CD4-positive, alpha-beta T cell treated with Interleukin-17A for 1 hour (primary cell): ENCODE data around the gene BMP7.

Source experiments
- DNase-seq: peaks from one replicate; pipeline ENCODE4 v3.0.0-alpha.2; 2020

The BMP7 gene

DNA sequence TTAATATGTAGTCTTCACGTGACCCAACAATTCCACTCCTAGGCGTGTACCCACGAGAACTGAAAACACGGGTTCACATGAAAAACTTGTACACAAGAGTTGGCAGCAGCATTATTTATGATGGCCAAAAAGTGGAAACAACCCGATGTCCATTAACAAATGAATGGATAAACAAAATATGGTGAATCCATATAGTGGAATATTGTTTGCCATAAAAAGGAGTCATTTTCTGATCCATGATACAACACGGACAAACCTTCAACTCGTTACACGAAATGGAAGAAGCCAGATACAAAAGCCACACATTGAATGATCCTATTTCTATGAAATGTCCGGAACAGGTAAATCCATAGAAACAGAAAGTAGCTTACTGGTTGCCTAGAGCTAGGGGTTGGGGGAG, 78.4 kb downstream of the BMP7 start:
- DNase-seq = no peak

DNA sequence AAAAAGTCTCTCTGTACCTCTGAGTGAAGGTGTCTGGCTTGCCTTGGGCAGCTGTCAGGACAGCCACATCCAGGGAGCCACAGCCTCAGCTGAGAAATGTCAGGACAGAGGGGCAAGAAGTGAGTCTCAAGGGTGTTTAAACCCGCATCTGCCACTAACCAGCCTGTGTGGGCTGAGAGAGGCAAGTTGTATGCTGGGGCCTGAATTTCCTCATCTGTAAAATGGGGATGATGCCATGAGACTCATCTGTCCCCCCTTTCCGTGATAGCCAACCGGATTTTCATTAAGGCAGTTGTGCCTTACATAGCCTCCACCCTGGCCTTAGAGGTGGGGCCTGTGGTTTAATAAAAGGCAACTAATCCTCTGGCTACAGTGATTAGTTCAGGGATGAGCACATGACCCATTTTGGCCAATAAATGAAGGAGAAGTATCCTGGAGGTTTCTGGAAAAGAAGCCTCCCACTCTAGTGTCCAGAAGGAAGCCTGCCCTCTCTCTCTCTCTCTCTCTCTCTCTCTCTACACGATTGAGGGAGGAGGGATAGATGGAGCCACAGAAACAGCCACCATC, 79.3 kb downstream of the BMP7 start:
- no peak for DNase-seq

DNA sequence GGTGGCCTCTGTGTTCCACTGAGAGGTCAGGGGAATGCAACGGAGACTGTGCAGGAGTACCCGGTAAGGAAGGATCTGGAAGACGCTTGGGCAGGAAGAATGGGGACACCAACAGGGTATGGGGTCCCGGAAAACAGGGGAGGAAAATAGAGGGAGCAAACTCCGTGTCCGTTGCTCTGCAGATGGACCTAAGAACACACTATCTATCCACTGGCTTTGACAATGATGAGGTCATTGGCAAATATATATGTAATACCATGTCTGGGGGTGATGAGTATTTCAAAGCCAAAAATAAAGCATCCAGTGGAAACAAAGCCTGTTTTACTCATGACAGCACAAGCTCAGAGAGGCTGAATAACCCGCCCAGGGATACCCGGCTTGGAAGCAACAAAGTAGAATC, 80.2 kb downstream of the BMP7 start:
- no peak for DNase-seq

DNA sequence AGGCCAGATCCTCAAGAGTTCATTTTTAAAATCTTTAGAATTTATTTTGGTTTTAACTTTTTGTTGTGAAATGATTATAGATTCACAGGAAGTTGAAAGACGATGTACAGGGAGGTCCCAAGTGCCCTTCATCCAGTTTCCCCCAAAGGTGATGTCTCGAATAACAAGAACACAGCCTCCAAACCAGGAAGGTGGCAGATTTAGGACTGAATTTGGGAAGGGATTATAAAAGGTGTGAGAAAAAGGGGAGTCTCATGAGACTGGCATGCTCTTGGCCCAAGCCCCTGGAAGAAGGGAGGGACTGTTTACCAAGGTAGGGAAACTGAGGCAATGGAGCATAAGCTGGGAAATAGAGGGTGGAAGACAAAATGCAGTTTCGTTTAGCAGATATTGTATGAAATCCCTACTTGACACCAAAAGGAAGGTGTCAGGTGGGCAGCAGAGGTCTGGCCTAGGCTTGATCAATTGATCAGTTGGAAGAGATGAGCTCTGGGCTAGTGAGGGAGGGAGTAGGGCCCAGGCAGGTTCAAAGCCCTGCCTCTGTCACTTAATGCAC, 81.2 kb downstream of the BMP7 start:
- no peak for DNase-seq

DNA sequence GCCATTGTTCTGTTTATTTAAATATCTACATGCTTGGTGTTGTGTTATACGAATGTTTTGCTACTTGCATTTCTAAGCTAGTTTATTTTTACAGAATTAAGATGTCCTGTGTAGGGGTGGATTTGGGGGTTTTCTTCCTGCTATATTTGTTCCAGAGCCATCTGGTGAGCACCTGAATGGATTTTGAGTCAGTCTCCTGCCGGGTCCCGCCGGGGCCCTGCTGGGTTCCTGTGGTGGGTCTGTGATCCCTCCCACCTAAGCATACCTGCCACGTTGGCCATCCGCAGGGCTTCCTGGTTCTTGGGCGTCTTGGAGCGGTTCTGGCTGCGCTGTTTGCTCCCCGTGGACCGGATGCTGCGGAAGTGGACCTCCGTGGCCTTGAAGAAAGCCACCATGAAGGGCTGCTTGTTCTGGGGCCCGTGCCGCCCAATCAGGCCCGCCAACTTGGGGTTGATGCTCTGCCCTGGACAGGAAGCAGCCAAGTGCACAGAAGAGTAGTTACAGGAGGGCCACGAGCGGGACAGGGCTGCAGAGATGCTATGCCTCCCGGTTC, 82.9 kb downstream of the BMP7 start:
- no peak for DNase-seq

DNA sequence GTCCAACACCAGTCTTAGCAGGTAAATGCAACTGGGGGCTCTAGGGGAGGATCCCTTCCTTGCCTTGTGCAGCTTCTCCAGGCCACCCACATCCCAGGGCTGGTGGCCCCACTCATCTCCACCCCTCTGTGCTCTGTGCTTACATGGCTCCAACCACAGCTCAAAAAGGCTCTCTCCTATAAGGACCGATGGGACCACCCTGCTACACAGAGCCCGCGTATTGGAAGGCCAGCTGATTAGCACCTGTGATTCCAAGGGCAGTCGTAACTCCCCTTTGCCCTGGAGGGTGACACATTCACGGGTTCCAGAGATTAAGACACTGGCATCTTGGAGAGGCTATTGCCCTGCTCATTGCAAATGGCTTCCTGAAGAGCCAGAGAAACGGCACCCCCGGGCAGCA, 84.8 kb downstream of the BMP7 start:
- DNase-seq = no peak

DNA sequence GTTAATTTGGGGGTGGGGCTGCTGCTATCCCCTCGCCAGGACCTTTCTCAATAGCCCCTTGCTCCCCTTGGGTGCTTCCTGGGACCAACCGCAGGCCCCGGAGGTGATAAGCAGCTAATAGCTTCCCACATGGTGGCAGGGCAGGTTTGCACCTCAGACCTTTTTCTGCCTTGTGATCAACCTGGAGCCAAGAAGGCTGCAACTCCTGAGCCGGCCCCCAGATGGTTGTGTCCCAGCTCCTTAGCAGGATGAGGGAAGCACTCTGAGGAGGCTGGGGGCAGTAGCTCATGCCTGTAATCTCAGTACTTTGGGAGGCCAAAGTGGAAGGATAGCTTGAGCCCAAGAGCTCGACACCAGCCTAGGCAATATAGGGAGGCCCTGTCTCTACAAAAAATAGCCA, 85.5 kb downstream of the BMP7 start:
- DNase-seq = no peak

DNA sequence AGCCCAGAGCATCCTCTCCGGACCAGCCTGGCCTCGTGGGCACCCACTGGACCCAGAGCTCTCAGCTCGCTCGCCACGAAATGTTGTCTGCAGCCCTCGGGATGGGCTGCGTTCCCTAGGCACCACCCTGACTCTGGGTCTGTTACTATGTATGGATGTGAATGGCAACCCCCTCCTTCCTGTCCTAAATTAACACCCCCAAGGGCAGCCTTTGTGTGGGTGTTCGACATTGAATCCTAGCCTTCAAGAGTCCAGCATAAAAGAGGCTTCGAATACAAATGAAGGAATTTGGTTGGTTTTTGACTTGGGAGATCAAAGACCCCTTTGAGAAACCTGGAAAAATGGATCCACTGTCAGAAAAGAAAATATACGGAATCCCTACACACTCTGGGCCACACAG, 86.1 kb downstream of the BMP7 start:
- no peak for DNase-seq

DNA sequence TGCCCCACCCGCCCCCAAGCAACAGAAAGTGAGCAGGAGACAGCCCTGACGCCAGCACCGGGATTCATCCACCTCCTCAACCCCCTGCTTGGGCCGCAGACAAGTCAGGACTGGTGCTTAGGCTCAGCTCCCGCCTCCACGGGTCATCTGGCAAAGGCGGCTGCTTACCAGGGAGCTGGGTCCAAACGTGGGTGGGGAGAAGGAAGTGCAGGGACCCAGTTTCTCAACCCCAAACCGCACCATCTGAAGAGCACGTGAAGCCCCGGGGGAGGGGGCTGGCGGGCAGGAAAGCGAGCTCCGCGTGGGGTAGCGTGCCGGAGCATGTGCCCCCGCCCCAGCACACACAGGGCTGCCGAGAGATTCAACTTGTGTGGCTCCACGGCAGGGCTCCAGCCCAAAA, 87.2 kb downstream of the BMP7 start:
- no peak for DNase-seq

DNA sequence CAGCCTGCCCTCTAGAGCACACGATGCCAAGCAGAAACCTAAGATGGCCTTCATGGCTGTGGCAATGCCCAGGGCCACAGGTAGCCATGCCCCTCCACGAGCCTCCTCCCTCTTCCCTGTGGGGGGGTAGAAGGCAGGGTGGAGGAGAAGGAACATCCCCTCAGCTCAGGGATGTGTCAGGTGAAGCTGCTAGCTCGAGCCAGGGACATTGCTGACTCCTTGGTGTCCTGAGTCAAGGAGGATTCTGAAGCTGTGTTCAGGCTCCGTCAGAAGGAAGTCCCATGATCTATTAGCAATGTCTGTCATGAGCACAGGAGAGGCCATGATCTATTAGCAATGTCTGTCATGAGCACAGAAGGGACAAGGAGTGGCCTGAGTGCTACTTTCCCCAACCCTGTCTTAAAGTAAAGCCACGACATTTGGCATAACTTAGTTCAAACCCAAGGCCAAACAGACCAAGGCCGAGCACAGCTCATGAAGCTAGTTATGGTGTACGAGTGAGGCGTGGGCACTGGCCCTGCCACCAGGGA, 87.8 kb downstream of the BMP7 start:
- DNase-seq = no peak

DNA sequence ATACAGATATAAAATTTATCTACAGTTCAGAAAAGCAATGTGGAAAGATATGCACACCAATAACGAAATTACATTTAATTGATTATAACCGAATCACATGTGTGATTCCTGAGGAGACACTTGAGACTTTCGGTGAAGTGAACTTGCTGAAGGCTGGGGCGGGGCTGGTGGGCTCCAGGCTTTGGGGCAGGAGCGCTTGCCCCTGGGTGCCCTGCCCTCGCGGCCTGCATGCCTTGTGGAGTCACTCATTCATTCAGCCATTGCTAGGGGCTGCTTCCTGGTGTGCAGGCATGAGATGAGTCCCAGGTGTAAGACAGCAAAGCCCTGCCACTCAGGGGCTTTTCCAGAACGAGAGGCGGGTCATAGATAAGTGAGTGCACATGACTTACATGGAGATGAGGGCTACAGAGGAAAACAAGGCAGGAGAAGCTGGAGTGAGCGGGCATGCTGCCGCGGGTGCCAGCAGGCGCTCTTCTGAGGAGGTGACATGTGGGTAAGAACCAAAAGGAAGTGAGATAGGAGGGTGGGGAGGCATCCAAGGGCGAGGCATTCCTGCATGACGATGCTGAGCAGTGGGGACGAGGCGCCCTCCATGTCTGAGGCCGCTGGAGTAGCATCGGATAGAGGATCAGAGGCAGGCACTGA, 88.7 kb downstream of the BMP7 start:
- no peak for DNase-seq

DNA sequence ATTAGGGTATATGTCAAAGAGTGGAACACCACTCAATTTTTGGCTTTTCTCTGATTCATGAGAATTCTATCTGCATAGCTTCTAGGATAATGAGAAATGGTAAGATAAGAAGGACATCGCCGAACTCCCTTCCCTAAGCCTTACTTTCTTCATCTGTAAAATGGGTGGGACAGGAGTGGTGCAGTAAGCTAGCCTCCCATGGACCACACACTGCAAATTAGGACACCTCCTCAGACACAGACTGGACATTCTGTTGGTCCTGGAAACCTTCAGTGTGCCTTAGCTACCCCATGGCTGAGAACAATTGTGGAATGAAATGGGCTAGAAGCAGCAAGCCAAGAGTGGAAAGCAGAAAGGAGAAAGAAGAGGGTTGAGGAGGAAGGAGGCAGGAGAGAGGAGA, 89.6 kb downstream of the BMP7 start:
- no peak for DNase-seq

DNA sequence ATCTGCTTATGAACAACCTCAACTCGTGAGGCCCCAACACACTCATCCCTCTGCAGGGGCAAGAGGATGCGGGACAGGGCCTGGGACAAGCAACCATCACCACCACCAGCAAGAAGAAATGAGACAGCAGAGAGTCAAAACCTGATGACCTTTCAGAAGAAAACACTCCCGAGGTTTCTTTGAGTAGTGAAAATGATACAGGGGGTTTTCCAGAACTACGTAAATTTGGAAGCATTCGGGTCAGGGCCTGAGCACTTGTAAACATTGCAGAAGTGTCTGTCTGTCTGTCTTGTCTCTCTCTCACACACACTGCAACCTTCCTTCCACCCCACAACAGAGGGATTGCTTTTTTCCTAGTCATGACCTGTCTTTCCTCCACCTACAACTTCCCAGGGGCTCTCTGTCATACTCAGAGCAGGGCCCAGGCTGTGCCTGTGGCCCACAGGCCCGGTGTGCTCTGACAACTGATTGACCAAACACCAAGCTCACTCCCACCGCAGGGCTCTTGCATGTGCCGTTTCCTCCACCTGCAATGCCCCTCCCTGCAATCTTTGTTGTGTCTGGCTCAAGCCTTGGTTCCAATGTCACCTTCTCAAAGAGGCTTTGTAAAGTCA, 90.9 kb downstream of the BMP7 start:
- no peak for DNase-seq

DNA sequence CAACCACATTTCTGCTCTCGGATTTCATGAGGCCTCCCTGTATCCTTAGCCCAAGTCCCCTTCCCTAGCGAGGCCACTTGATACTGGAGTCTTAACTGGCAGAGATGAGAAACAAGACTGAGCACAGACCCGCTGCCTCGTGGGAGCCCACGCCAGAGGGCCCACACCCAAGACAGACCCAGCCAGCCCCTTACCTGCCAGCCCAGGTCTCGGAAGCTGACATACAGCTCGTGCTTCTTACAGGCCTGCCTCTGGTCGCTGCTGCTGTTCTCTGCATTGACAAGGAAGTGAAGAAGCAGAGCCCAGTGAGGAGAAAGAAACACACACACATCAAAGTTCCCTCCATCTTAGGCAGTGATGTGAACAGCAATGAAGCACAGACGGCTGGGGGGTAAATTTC, 91.7 kb downstream of the BMP7 start:
- DNase-seq = no peak

DNA sequence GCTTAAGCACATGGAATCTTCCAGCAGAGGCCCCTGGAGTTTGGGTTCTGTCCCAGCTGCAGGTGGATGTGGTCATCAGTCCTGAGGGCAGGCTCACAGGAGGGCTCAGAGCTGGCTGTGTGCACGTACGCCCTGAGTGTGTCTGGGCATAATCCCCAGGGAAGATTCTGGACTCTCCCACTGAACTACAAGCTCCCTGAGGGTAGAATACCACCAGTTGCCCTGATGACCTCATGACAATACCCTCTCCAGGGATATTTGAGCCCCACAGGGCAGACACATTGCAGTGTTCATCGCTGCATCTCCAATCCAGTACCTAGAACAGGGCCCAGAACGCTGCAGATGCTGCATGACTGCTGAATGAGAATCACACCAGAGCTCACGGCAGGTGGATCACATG, 92.5 kb downstream of the BMP7 start:
- DNase-seq = no peak

DNA sequence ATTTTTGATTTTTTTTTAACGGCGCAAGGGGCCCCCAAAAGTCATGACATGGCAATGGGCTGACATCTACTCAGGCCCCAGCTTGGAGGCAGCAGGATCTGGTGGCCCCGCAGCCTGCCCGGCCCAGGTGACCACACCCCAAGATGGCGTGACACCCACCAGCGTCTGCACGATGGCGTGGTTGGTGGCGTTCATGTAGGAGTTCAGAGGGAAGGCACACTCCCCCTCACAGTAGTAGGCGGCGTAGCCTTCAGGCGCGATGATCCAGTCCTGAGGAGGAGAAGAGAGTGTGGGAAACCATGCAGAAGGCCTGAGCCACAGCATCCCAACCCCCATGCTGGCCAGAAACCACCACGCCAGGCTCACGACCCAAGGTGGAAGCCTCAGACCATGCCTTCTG, 93.4 kb downstream of the BMP7 start:
- no peak for DNase-seq

DNA sequence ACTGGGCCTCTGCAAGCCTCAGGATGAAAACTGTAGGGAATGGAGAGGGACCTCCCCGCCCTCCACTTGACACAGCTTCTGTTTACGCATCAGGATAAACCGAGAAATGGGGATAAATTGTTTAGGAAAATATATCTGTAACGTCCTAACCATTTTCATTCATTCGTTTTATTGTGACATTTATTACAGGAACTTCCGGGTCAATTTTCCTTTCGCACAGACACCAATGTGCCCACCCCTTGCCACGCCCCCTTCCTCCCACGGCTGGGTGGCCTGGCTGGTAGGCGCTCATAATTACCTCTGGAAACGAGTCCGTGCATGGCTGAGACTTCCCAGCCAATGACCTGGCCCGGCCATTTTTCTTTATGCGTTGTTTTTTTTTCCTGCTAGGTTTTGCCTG, 96.1 kb downstream of the BMP7 start:
- DNase-seq = no peak

DNA sequence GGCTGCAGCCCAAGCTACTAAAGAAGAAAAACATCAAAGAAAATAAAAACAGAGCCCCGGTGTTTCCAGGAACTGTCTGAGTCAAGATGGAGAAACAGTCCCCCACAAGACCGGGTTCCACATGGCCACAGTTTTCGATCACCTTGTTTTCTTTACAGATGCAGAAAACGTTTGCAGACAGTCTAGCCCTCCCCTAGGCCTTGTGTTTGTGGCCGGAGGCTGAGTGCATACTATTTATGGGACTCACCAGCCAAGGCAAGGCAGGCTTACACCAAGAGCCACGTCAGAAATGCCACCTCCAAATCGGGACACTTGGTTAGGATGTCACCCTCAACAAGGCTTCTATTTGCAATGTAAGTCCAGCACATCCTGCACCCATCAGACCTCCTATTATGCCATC, 97.3 kb downstream of the BMP7 start:
- DNase-seq = no peak

DNA sequence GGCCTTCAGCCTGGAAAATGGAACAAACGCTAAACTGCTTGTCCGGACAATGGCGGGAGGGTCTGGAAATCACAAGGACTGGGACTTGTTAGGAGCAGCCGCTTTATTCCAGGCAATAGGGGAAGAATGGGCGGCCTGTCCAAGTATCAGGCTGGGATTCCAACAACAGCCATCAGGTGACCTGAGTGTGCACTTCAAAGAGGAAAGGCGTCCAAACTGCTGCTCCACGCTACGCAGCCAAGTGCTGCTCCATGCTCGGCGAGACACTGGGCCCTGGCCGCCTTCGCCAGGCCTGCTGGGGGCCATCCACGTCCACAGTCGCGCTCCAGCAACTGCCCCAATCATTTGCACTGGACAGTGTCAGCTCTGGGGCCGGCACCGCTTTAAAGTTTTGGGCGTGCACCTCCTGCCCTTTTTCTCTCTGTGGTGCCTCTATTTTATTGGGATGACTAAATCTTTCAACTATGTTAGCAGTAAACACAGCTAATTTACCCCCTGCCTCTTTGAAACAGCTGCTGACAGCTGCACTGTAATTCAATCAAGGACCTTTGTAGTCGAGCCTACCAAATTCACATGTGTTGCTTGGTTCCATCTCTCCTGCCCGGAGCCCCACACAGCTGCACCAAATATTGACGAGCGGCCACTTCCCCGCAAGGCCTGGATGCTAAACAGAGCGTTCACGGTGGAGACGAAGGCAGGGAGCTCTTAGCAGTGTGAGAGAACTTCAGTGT, 98.3 kb downstream of the BMP7 start:
- DNase-seq = no peak

DNA sequence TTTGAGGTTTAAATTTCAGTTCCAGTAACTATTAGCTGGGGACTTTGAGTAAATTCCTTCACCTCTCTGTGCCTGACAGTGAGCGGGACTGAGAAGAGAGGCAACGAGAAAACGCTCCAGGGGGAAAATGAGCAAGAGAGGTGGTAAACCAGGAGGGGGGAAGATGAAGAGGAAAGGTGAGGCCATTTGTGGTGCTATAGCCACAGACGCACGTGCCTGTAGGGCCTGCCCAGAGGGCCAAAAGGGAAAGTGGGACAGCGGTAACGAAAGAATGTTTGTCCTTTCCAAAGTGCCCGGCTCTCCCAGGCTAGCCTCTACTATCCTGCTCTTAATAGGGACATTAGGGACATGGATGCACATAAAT, 99.2 kb downstream of the BMP7 start:
- no peak for DNase-seq

DNA sequence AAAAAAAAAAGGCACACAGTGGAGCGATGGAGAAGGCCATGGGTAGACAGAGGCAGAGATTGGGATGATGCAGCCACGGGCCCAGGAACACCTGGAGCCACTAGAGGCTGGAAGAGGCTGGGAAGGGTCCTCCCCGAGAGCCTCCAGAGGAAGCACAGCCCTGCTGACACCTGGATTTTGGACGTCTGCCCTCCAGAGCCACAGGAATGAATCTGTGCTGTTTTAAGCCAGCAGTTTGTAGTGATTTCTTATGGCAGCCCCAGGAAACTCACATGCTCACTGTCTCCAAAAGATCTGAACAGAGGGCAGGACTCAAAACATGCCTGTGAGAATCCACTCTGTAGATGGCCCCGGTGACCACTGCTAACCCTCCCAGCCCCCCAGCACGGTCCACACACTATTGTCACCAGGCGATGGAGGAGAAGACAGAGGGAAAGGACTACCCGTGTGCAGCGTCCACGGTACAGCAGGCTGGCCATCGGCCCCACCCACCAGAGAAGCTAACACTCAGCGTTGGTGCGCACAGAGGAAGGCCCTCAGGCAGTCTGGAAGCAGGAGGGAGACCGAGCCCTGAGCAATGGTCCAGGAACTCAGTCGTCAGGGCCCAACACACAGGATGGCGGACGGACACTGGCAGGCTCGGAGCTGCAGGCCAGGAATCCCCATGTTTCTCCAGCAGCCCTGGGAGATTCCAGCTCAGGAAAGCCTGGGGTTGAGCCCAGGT, 99.7 kb downstream of the BMP7 start:
- DNase-seq = no peak

DNA sequence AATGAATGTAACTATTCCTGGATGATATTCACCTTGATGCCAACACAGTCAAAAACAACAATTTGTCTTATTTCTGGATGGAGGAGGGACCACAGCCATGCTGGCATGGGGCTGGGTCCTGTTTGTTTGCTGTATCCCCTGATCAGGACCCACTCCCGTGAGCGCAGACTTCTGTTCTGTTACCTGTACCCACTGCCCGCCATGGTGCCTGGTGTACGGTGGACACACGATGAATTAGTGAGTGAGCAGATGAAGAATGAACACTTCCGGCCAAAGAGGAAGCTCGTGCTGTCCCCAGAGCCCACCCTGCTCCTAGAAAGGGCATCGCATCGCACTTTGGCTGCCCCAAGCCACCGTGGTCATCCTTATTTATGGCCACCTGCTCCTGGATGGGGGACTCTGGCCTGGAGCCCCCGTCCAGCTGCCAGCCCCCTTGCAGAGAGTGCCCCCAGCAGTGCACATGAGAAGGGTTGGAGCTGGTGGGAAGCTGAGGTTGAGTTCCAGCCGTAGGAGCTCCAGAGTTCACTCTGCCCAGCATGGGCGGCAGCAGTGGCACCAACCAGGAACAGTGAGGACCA, 100.9 kb downstream of the BMP7 start:
- DNase-seq = no peak
